Thymus (tissue), 2 donors: ENCODE data around the gene ALPI. TPM values are rescaled to one million over a fixed set of nuclear protein-coding genes. Genes with fewer than 3 reads are reported as not detected.

Source experiments
- polyA plus RNA-seq: library from polyadenylated mRNA; stranded (reverse); fragments of 200-250 nt; gene quantifications from one replicate; pipeline ENCODE4 v1.2.3, GENCODE V29; 2013
- total RNA-seq: library from RNA; stranded (reverse); fragments of 120-200 nt; gene quantifications from one replicate; pipeline ENCODE4 v1.2.4, GENCODE V29; 2013
- donor health status: healthy.

ALPI gene
- total and polyA plus RNA-seq, 2 donors, result 0.19 to 0.34 TPM

Other genes with a start within 250 kb of the ALPI start
- gene ALPP, start 77.4 kb upstream of the ALPI start, total RNA-seq, result 0.09 TPM
- 0.32 TPM for gene ALPP, start 77.4 kb upstream of the ALPI start, polyA plus RNA-seq
- gene ALPG, start 49.3 kb upstream of the ALPI start, total RNA-seq, result 0.24 TPM
- 0.96 TPM for gene ALPG, start 49.3 kb upstream of the ALPI start, polyA plus RNA-seq
- 0.28 TPM for gene ECEL1, start 31.7 kb downstream of the ALPI start, total RNA-seq
- gene ECEL1, start 31.7 kb downstream of the ALPI start, polyA plus RNA-seq, result 1.7 TPM
- 0.19 TPM for gene PRSS56, start 64.2 kb downstream of the ALPI start, total RNA-seq
- gene PRSS56, start 64.2 kb downstream of the ALPI start, polyA plus RNA-seq, result 0.09 TPM
- 0.57 TPM for gene CHRND, start 70.0 kb downstream of the ALPI start, total RNA-seq
- gene CHRND, start 70.0 kb downstream of the ALPI start, polyA plus RNA-seq, result 0.43 TPM
- gene CHRNG, start 83.5 kb downstream of the ALPI start, total RNA-seq, result 0.57 TPM
- 0.48 TPM for gene CHRNG, start 83.5 kb downstream of the ALPI start, polyA plus RNA-seq
- gene TIGD1, start 94.4 kb downstream of the ALPI start, total RNA-seq, result 8.3 TPM
- gene TIGD1, start 94.4 kb downstream of the ALPI start, polyA plus RNA-seq, result 16.2 TPM
- gene EIF4E2, start 94.5 kb downstream of the ALPI start, total RNA-seq, result 59.5 TPM
- gene EIF4E2, start 94.5 kb downstream of the ALPI start, polyA plus RNA-seq, result 53.0 TPM
- 0.33 TPM for gene EFHD1, start 177.5 kb downstream of the ALPI start, total RNA-seq
- gene EFHD1, start 177.5 kb downstream of the ALPI start, polyA plus RNA-seq, result 14.1 TPM
- gene GIGYF2, start 241.2 kb downstream of the ALPI start, total RNA-seq, result 35.8 TPM
- gene GIGYF2, start 241.2 kb downstream of the ALPI start, polyA plus RNA-seq, result 19.1 TPM